Skin epidermis (tissue), 12 donors: ENCODE results near the gene URM1.
"Not testable (repeated sequence)": the region's sequence is repeated elsewhere in the genome, so short reads cannot be mapped to it uniquely, and the experiment has no call there.

Source experiments
- H3K27ac ChIP-seq, 21 experiments: fragments of 200-600 bp; sonication (generic) in 11 of 21; one replicate each; pipeline ENCODE4 v1.5.0; 2020; ENCODE audit warnings: mild to moderate bottlenecking in 3 of 21, inconsistent platforms in 2 of 21, moderate library complexity in 2 of 21
- H3K4me3 ChIP-seq, 7 experiments: fragments of 200-600 bp; sonication (generic) in 2 of 7; one replicate each; pipeline ENCODE4 v1.5.0; 2020; ENCODE audit warnings: inconsistent platforms in 2 of 7, mild to moderate bottlenecking in 2 of 7, moderate library complexity in 1 of 7

The URM1 gene

DNA sequence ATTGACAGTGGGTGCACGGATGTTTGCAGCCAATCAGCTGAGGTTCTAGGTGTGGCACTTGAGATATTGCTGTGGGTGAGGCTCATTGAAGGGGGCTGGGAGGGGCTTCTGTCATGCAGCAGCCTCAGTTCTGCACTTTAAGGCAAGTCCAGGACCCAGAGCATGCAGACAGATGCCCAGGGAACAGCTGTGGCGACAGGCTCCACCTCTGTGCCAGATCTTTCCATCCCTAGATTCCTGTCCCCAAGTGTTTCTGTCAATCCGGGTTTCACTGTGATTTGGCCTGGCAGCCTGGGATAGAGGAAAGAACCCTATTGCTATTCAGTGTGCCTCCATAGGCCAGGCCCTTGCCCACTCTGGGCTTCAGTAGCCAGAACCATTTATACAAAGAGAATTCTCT is 28.7 kb downstream of the URM1 start:
- H3K27ac ChIP-seq, result no peak overlapping the region
- H3K4me3 ChIP-seq, result no peak overlapping the region

DNA sequence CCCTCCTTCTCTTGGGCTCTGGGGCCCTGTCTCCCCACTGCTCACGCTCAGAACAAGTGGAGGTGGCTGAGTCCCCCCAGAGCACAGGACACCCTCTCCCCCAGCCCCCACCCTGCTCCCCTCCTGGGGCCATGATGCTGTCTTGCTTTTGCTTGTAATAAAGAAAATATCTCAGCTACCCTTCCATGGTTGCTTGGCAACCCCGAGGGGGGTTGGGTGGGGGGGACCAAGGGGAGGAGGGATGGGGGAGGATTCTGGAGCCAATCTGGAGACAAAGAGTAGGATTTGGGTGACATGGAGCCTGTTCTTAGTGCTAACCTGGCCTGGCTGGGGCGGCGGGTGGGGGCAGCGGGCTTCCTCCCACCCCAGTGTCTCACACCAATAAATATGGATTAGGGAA is 33.4 kb downstream of the URM1 start:
- Histone ChIP-seq H3K27ac (no peak overlapping the region), H3K4me3 (no peak overlapping the region)

- H3K27ac ChIP-seq, result no peak overlapping the region
- no peak overlapping the region for H3K4me3 ChIP-seq
Measured at GRCh38 chr9:128405077-128405779, 34.1 kb downstream of the URM1 start.

DNA sequence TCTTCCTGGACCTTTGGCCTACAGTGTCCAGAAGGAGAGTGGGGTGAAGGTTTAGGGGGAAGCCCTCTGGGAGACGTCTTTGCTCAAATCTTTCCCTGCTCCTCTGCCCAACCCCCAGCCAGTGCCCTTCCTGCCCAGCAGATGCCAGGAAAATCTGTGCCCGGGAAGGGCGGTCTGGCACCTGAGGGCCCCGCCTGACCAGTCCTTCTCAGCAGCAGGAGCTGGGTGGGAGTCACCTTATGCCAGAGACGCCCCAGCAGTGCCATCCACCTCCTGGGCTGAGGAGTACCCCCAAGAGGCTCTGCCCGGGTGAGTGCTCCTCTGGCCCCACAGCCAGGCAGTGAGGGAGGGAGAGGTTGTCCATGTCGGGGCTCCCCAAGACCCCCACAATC is 34.6 kb downstream of the URM1 start:
- H3K27ac ChIP-seq, result peak overlapping the region in 1 of 21 experiments; percentile 18
- H3K4me3 ChIP-seq, result no peak overlapping the region

DNA sequence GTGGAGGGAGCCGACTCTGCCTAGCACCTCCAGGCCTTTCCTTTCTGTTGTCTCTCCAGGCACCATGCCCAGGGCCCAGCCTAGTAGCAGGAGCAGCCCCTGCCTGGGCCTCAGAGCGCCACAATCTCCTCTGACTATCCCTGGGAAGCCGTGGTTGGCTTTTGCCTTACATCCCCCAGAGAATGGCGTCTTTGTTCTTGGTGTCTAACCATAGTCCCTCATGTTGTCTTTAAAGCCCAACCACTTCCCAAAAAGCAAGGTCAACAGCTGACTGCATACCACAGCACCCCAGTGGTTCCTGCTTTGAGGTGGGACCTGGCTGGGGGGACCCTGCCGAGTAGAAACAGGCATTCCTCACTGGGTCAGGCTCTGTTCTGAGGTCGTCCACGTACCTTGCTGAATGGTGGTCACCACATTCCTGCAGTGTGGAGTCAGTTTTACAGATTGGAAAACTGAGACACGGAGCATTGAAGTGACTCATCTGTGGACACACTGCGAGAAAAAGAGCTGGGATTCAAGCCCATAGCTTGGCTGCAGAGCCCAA is 35.7 kb downstream of the URM1 start:
- no peak overlapping the region for H3K4me3 ChIP-seq

DNA sequence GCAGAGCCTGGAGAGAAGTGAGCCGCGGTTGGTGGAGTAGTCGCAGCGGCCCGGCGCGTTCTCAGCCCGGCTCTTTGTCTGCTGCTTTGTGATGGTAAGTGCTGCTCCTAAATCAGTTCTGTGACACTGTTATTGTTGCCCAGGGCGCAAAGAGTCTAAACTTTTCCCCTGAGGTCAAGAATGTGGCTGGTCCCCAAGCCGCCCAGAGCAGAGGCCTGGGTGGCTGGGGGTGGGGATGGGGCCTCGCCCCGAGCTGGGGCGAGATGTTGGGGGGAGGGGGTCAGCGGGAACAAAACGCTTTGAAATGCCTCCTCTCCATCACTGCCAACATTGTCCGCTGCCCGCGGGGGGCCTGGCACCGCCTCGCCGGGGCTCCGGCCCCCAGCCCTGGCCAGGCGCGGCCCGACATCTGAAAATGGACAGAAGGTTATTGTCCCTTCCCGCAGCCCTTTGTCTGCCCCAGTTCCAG is 37.8 kb downstream of the URM1 start:
- Histone ChIP-seq H3K4me3 (no peak overlapping the region), H3K27ac (no peak overlapping the region)

More for the DNA sequence above, 35.7 kb downstream of the URM1 start:
- H3K27ac ChIP-seq, result no peak overlapping the region

GRCh38 chr9:128409450-128409849 is 38.3 kb downstream of the URM1 start:
- no peak overlapping the region for H3K27ac ChIP-seq
- H3K4me3 ChIP-seq, result no peak overlapping the region

- no peak overlapping the region for H3K4me3 ChIP-seq
- no peak overlapping the region for H3K27ac ChIP-seq
Measured at GRCh38 chr9:128409978-128410377, 38.8 kb downstream of the URM1 start.

DNA sequence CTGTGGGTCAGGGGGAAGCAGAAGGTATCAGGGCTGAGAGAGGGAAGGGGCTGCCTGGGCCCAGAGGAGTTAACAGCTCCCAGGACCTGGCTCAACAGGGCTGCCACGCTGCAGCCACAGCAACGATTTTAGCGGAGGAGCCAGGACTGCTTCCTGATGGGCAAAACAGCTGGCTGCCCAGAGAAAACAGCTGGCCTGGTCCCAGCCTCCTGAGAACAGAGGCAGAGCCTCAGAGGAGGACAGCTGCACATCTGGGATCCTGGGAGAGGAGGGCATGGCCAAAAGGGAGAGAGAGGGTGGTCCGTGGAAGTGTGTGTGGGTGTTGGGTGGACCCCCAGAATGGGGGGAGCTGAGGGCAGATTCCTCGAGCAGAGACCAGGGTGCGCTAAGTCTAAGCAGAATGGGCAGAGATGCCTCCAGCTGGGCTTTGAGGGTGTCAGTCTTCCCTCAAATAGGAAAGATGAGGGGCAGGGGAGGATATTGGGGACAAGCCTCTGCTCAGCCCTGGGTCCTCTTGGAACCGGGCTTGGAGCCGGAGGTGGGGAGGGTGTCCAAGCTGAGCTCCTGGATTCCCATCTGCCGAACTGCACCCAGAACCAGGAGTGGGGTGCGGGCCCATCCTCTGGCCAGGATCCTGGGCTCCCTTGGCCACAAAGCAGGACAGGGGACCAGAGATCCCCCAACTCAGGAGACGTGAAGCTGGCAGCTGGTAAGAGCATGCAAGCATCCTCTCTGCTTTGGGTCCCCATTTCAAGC is 40.4 kb downstream of the URM1 start:
- H3K27ac ChIP-seq, result no peak overlapping the region
- no peak overlapping the region for H3K4me3 ChIP-seq

DNA sequence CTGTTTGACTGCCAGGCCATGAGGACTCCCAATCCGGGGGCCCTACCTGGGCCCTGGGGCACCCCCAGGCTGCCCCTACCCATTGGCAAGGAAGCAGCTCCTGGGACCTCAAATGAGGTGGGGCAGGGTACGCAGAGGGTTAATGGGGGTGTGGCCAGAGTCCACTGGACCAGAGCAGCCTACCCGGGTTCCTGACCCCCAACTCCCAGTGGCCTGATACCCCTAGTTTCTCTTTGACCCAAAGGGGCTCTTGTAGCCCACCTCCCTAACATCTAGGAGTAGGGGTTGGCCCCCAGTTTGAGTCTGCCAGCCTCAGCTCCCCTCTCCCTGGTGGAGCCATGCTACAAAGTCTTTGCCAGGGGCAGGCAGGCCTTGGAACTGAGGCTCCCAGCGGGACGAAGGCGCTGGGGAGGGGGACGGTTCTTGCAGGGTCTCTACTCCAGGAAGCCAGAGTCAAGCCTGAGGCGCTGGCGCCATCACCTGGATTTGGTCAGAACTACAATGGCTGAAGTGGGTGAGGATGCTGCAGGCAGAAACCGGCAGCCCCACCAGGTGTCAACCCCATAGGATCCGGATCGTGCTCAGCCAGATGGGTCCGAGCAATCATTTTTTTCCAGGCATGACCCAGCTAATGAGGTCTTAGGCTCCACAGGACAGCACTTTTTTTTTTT is 41.1 kb downstream of the URM1 start:
- H3K27ac ChIP-seq, result no peak overlapping the region
- no peak overlapping the region for H3K4me3 ChIP-seq

DNA sequence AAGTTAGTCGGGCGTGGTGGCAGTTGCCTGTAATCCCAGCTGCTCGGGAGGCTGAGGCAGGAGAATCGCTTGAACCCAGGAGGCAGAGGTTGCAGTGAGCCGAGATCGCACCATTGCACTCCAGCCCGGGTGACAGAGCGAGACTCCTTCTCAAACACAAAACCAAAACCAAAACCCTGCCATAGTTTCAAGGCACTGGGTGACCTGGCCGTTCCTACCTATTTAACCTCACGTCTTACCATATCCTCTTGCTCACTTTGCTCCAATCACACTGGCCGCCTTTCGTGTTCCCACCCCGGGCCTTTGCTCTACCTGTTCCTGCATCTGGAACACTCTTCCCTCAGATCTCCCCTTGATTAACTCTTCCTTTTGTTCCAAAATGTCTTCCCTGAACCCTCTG is 42.6 kb downstream of the URM1 start:
- H3K4me3 ChIP-seq, H3K27ac ChIP-seq: not testable (repeated sequence)

DNA sequence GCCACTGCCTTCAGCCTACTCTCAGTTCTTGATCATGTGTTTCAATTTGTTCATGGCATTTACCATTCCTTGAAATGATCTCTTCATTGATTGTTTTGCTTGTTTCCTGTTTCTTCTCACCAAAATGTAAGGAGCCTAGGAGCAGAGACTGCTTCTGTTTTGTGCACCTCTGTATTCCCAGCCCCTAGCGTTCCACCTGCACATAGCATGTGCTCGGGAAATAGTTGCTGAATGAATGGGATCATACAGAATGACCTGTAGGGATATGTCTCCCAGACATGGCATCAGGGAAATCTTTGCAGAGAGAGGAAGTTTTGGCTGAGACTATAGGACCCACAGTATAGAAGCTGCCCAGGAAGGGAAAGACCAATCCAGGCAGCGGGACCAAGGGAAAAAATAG is 43.3 kb downstream of the URM1 start:
- H3K27ac ChIP-seq, result no peak overlapping the region
- H3K4me3 ChIP-seq, result no peak overlapping the region

DNA sequence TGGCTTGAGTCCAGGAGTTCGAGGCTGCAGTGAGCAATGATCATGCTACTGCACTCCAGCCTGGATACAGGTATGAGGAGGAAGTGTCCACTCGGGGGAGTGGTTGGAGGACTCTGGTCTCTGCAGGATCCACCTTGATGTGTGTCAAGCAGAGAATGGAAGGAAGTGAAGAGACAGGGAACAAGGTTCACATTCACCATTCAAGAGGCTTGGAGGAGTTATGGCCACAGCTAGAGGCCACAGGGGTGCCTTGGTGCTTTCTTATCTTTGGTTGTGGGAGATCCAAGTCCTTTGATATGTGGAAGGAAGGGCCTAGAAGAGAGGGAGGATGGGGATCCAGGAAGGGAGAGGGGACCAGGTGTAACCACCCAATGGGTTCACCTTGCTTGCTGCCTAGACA is 44.1 kb downstream of the URM1 start:
- H3K27ac ChIP-seq, result no peak overlapping the region
- no peak overlapping the region for H3K4me3 ChIP-seq

DNA sequence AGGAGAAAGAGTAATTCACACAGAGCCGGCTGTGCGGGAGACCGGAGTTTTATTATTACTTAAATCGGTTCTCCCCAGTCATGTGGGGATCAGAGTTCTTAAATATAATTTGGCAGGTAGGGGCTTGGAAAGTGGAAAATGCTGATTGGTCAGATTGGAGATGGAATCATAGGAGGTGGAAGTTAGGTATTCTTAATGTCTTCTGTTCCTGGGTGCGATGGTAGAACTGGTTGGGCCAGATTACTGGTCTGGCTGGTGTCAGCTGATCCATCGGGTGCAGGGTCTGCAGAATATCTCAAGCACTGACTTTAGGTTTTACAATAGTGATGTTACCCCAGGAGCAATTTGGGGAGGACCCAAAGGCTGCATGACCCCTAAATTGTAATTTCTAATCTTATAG is 44.8 kb downstream of the URM1 start:
- Histone ChIP-seq H3K27ac (no peak overlapping the region), H3K4me3 (no peak overlapping the region)

DNA sequence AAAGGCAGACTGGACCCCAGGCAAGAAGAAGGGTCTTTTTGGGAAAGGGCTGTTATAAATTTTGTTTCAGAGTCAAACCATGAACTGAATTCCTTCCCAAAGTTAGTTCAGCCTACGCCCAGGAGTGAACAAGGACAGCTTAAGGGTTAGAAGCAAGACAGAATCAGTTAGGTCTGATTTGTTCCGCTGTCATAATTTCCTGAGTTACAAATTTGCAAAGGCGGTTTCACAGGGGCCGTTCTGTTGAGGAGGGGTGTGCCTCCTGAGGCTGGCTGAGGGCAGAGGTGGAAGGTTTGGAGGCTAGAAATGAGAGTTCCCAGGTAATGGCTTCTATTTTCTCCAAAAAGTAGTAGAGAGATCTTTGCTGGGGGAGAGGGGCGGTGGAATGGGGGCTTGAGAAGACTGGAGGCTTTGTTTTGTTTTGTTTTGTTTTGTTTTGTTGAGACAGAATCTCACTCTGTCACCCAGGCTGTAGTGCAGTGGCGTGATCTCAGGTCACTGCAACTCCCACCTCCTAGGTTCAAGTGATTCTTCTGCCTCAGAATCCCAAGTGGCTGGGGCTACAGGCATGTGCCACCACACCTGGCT is 45.4 kb downstream of the URM1 start:
- H3K27ac ChIP-seq, result no peak overlapping the region
- no peak overlapping the region for H3K4me3 ChIP-seq

DNA sequence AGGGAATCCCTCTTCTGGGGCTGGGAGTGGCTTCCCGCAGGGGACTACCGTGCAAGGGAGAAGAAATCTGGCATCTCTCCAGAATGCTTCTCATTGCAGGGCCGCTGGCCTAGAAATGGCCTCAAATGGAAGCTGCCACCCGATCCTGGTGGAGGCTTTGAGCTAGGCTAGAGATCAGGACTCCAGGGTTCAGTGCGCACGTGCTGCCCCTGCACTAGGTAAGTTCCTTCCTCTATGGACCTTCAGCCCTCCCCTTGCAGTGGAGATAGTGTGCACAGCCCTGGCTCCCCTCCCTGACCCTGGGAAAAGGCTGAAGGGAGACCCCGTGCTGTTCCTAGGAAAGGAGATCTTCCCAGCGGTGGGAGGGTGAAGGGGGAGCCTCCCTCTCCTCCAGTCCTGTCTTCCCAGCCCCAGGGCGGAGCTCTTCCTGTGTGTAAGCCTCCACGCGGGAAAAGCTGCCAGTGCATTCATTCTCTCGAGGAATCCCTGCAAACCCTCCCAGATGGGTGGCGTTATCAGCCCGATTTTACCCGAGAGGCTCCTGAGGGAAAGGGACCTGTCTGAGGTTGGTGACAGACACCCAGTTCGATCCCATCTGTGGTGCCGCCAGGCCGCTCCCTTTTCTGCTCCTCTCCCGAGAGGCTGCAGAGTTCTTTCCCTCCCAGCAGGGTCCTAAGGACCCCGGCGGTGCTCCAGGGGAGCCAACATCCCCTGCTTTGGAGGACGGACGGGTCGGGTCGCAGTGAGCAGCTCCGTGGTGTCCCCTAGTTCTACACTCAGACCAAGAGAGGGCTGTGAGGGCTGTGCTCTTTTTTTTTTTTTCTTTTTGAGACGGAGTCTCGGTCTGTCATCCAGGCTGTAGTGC is 48.1 kb downstream of the URM1 start:
- peak overlapping the region; percentile 64 to 87 (median 81) for H3K4me3 ChIP-seq
- peak overlapping the region in 6 of 21 experiments; percentile 49 to 89 (median 72) for H3K27ac ChIP-seq

DNA sequence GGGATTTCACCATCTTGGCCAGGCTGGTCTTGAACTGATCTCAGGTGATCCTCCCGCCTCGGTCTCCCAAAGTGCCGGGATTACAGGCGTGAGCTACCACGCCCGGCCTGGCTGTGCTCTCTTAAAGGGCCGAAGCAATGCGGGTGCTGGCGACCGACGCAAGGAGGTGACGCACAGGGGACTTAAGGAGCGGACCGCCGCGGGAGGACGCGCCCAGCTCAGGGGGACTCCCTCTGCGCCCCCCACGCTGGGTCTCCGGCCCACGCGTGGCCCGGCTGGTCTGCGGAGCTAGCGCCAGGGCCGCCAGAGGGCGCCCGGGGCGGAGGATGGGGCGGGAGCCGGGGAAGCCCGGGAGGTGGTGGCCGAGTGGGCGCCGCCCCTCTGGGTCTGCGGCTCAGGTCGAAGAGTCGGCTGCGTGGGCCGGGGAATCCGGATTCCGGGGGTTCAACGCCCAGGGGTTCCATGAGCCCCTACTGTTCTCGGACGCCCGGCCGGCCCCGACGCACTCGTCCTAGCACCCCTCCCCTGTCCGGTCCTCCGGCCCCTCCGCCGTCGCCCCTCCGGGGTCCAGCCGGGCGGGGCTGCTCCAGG is 49.0 kb downstream of the URM1 start:
- peak overlapping the region in 20 of 21 experiments; percentile 2 to 89 (median 72) for H3K27ac ChIP-seq
- peak overlapping the region; percentile 64 to 87 (median 81) for H3K4me3 ChIP-seq

DNA sequence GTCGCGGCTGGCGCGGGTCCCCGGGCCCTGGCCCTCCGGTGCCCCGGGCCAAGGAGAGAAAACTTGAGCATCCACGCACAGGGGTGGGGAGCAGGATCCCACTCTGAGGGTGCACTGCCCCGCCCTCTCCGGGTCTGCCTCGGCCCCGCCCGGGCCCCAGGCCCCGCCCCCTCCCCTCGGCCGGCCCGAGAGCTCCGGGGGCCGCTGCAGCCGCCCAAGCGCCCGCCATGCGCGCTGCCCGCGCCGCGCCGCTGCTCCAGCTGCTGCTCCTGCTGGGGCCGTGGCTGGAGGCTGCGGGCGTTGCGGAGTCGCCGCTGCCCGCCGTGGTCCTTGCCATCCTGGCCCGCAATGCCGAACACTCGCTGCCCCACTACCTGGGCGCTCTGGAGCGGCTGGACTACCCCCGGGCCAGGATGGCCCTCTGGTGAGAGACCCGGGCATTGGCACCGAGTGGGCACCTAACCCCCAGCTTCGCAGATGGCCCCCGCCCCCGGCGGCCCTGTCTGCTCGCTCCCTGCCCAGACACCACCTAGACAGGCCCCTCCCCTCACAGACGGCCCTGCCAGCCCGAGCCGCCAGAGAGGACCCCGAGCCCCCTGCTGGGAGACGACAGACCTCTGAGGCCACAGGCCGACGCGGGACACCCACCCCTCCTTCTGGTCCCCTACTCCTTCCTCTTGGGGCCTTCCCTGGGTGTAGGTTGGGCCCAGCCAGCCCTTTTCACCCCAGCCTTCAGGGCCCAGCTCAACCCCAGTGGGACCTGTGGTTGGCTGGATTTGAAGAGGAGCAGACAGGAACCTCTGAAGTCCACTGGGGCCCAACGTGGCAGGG is 49.7 kb downstream of the URM1 start, which contains the start of gene CERCAM:
Gene CERCAM, plus strand, starts transcription at position 207 of the 831 bp plus-strand sequence. Its CDS starts 21 bp downstream, at position 228.
- Histone ChIP-seq H3K4me3 (peak within 1 kb of the TSS; percentile 64 to 87 (median 81)), H3K27ac (peak within 1 kb of the TSS in 20 of 21 experiments; percentile 22 to 89 (median 72))
